HG03045 (cell line): Measurements from ENCODE around the gene KCNAB2.

Experiments used
- ATAC-seq: cut with Tn5 transposase; IDR thresholded peaks from one replicate; pipeline ENCODE4 v1.9.1; 2021; ENCODE audit warnings: mild to moderate bottlenecking, moderate library complexity; ENCODE audit not compliant: unreplicated experiment

Gene KCNAB2

DNA sequence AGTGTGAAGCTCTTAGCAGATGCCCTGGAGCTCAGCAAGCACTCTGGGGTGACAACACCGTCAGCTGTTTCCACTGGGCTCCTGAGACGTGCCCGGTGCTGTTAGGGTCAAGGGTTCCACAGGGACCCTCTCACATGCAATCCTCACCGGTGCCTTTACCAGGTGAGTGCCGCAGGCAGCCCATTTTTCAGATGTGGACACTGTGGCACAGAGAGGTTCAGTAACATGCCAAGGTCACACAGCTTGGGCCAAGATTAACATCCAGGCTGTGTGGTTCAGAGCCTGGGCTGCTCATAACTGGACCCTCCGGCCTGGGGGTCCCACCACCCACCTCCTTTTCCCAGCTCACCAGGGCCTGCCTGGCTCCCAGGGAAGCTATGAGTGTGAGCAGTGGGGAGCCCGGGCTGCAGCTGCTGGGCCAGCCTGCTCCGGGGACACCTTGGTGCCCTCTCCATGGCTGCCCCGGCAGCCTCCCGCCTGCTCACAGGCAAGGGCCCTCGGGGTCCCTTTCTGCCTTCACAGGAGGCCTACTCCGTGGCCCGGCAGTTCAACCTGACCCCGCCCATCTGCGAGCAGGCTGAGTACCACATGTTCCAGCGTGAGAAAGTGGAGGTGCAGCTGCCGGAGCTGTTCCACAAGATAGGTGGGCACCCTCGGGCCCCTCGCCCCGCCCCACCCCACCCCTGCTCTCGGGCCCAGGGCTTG is 49.3 kb downstream of the KCNAB2 start:
- no peak for ATAC-seq

DNA sequence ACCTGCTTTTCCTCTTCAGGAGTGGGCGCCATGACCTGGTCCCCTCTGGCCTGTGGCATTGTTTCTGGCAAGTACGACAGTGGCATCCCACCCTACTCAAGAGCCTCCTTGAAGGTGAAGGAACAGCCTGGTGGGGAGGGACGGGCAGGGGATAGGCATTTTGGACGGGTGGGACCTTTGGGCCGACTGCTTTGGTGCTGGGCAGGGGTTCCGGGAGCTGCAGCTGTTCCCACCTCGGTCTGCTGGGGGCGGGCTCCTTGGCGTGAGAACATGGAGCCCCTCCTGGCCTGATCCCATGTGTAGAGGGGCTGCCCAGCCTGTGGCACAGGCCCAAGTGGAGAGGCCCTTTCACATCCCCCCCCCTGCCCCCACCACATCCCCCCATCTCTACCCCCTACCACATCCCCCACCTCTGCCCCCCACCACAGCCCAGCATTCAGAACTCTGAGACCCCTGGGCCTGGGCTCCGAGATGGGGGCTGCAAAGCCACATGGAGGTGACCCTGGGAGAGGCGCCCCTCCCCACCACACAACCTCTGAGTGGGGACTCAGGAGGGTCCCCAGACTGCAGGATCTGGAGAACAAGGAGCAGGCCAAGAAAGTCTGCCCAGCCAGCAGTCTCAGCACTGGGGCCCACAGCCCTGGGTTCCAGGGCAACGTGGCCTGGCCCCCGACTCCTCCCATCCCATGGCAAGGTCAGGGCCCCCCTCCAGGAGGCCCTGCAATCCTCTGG is 50.0 kb downstream of the KCNAB2 start:
- no peak for ATAC-seq

DNA sequence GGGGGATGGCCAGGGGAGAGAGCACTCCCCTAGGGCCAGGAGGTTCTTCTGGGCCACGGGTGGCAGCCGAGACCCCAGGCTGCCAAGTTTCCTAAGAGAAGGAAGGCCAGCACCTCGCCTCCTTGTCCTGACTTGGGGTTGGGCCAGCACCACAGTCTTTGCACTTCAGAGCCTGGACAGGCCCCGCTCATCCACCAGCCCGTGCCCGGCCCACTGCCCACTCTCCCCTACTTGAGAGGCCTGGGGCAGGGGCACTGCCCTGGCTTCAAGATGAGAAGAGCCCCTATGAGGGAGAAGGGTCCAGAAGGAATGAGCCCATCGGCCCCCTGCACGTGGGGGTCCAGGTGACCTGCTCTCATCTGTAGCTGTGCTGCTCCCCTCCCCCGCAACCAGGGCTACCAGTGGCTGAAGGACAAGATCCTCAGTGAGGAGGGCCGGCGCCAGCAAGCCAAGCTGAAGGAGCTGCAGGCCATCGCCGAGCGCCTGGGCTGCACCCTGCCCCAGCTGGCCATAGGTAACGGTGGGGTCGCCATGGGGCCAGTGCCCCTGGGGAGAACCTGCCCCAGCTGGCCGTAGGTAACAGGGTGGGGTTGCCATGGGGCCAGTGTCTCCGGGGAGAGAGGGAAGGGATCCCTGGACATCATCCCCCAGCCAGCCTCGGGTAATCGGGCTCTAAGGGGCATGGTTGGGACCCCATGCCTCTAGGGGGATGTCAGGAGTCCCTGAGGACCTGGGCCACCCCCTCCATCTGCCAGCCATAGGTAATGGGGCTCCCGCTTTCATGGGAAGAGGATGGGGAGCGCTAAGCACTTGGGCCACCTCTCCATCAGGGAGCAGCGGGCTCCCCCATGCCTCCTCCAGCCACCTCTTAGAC is 50.8 kb downstream of the KCNAB2 start:
- no peak for ATAC-seq

DNA sequence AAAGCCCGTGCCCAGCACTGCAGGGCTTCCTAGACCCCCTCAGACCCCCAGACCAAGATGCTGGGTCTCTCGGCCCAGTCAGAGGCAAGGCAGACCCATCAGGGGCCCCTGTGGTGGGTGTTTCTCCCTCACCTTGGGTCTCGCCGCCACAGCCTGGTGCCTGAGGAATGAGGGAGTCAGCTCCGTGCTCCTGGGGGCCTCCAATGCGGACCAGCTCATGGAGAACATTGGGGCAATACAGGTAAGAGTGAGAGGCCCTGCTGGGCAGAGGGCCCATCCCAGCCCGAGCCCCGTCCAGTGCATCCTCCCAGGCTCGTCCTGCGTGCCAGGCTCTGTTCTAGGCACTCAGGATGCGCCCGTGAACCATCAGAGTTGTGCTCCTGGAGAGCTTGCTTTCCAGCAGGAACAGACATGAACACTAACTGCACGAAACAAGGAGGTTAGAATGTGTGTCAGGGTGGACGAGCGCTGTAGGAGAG is 51.5 kb downstream of the KCNAB2 start:
- no peak for ATAC-seq

DNA sequence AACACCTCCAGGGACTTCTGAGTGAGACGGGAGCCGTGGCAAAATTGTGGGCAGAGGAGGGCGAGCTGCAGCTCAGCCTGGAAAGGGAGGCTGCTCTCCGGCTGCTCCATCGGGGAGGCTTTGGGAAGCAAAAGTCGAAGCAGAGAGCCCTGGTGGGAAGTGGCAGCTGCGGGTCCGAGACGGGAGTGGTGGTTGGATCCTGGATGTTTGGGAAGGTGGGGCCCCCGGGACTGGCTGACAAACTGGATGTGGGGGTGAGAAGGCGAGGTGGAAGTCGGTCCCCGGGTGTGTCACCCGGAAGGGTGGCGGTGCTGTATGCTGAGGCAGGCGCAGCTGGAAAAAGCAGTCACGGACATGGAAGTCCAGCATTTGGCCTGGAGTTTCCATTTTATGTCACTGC is 52.1 kb downstream of the KCNAB2 start:
- ATAC-seq = no peak

DNA sequence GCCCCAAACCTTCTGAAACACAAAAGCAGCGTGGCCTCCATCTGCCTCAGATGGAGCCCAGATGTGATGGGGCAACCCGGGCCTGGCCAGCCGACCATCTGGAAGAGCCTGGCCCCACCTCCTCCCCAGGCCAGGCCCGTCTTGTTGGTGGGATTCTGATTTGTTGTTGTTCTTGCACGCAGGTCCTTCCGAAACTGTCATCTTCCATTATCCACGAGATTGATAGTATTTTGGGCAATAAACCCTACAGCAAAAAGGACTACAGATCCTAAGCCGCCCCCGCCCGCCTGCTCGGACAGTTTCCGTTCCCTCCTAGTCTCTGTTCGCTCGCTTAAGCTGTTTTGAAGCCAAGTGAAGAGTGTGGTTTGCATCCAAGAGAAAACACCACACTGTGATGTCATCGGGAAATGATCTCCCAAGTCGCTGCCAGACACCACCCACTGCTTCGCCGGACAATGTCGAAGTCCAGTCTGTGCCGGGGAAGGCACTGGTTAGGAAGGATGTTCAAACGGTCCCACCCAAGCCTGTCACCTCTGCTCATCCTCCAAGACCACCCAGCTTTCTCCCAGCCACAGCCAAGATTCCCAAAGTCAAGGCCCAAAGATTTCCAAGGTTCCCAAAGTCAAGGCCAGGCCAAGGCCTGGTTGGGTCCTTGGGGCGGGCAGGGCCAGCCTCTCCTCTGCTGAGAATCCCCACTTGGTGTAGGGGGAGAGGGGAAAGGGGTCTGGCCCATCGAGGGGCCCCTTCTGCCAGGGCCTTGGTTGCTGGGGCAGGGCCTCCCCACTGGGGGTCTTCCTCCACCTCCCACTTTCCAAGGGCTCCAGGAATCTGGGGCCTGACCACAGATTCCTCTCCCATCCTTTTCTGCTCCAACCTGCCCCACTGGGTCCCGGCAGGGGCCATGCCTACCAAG is 52.9 kb downstream of the KCNAB2 start:
- no peak for ATAC-seq

DNA sequence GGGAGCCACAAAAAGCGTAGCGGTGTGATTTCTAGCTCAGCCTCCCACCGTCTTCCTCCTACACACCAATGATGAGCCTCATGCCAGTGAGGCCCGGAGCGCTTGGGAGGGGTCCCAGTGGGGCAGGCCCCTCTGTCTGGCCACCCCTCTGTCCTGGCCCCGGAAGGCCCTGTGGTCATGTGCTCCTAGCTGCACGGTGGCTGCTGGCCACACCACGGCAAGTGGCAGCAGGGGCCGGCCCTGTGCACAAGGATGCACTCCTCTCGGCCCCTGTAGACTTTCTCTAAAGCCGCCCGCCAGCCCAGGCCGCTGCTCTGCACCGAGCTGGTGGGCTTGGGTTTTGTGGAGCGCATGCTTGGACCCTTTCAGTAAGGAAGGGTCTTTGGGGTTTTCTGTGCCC is 53.6 kb downstream of the KCNAB2 start:
- ATAC-seq = no peak

DNA sequence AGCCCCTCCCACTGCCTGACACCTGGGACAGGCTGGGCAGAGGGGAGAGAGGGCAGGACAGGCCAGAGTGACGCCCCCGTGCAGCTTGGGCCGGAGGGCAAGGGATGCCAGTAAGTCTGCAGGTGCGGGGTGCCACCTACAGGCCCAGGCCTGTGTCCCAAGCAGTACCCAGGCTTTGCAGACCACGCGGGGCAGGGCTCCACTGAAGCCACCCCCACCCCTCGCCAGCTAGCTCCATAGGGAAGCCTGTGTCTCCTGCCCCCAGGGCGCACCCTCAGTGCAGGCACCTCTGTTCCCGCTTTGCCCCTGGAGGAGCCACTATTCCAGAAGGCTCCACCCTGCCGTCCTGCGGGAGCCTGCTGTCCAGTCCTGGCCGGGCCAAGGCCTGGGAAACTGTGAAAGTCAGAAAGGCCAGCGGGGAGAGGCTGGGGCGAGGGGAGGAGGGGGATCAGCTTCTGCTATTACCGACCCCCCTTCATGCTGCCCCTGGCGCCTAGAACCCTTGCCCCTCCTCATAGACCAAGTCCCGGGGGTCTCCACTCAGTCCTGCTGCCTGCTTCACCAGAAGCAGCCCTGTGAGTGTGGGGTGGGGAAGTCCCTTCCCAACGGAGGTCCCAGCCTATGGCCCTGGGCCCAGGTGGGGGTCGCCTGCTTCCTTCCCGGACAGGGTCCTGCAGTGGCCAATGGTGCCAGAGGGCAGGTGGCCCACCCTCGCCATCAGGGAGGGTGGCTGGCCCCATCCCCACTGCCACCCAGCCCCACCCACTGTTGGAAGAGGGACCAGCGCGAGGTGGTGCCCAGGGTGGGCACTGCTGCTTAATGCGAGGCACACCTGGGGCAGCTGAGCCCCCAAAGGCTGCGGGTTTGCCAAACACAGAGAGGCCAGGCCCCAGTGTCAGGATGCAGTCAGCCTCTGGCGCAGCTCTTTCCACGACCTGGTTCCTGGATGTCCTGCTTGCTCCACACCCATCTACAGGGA is 54.4 kb downstream of the KCNAB2 start:
- ATAC-seq = no peak

DNA sequence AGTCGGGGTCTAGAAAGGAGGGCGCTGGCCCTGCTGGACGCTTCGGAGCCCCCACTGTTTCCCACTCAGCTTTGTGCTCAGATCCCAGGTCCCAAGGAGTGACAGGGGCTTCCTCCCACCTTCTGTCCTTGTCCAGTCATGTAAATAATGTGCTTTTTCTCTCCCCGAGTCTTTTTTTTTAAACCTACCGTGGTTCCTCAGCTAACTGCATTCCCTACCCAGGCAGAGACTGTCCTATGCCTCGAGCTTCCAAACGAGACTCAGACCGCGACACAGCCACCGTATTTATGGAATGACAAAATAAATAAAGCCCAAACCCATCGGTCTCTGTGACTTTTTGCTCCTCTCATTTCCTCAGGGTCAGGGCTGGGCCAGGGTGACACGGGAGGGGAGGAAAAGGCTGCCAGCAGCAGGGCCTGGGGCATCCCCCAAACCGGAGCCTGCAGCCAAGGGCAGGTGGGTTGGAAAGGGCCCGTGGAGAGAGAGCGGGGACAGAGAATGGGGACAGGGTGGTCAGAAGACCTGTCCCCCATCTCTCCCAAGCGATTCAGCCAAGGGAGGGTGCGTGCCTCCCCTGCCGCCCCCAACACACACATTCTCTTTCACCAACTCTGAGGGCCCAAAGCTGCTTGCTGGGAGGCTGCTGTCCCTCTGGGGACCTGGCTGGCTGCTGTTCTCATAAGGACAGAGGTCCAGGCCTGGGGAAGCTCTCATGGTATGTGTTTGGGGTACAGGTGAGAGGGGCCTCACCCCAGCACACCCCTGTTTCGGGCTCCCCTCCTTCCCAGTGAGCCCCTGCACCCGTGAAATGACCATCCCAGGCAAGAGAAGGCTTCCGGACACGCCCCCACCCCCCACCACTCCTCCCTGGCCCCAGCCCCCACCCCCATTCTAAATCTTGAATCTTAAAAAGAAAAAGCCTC is 55.4 kb downstream of the KCNAB2 start:
- ATAC-seq = no peak

DNA sequence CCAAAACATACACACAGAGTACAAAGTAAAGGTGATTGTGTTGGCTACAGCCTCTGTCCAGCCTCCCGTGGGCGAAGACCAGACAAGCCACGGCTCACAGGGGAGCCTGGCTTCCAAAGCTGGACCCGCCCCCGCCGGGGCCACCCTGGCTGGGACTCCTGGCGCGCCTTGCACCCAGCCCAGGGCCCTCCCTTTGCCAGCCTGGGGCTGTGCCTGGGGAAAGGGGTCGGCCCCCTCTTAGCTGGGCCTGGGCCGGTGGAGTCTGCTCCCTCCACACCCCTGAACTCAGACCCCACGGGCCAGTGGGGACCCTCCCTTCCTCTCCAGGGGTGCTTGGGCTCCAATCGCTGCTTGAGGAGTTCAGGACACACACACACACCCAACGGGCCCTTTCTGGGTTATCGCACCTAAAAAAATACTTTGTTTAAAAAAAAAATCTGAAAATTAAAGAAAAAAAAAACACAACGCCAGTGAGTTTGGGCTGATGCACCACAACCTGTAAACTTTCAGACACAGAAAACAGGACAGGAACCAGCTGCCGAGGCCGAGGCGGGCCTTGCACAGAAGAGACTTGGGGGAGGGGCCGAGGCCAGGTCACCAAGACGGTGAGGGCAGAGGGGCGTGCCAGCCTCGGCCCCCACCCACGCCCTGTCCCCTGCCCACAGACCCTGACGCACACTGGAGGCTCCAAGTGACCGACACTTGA is 56.3 kb downstream of the KCNAB2 start:
- ATAC-seq = no peak

DNA sequence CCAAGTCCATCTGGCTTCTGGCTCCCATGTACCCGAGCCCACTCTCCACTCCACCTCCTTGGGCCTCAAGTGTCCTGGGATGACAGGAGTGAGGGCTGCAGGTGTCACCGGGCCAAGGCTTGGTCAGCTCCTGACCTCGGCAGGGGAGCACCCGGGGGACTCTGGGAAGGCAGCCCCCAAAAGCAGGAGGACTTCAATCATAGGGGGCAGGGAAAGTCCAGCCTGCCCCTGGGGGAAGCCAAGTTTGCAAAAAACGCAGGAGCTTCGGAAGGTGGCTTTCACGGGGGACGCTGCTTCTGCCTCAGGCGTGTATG is 56.8 kb downstream of the KCNAB2 start:
- no peak for ATAC-seq

DNA sequence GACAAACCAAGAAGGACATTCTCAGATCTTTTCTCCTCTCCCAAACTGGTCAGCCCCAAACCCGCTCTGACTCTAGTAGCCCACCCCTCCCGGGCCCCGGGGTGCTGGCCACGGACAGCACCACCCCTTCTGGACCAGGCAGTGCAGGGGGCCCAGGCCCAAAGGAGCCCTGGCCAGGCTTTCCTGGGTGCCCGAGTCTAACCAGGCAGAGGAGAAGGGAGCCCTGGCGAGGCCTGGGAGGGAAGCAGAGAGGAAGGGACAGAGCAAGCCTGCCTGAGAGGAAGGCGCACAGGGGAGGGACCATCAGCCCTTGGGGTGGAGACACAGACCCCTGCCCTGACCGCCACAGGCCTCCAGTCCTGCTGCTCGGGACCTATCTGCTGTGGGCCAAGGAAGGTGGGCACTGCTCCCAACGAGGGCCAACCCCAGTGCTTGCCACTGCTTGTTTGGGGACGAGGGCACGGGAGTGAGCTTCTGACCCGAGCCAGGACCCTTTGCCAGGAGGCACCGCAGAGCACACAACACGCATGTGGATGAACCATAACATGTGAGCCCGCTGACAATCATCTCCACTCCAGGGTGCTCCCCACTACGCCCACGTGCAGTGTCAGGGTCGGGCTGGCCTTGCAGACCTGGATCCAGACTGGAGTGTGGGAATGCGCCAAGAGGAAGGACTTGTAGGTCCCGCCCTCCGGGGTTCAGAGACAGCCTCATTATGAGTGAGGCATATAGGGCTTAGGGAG is 57.6 kb downstream of the KCNAB2 start:
- ATAC-seq = no peak

DNA sequence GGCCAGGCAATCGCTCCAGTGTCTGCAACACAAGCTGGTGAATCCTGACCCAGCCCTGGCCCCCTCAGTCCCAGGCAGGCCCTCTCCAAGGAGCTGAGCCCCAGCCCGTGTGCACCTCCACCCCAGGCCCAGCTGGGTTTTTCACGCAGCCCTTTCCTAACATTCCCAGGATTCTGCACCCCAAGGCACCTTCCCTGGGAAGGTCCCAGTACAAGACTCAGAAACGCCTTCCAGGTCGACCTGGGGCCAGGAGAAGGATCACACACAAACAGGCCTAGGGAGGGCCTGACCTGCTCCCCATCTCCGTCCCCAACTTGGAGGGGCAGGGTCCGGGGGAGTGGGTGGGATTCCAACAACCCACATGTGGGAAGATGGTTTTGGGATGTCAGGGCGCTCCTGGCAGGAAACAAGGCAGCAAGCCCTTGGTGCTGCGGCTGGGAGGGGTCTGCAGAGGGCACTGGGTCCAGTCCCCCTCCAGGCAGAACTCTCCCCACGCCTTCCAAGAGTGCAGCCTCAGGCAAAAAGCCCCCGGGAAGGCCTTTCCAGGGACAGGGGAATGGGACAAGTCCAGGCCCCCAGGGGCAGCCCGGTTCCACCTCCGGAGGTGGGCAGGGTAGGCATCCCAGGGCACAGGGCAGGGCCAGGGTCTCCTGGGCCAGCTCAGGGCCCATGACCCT is 58.3 kb downstream of the KCNAB2 start:
- ATAC-seq = no peak

DNA sequence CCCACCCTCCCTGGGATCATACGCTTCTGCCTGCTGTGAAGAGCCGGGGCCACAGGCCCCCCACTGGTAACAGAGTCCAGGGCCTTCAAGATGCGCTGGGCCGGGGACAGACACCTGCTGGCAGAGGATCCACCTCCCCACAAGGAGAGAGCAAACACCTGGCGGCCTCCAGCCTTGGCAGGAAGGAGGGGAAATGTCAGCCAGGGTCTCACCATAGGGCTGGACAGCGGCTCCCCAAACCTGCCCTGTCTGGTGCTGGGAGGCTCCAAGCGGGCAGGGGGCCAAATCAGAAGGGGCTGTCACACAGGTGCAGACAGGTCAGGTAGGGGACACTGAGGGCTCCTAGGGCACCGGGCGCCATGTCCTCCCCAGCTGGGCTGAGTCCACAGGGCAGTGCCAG is 58.9 kb downstream of the KCNAB2 start:
- ATAC-seq = no peak

DNA sequence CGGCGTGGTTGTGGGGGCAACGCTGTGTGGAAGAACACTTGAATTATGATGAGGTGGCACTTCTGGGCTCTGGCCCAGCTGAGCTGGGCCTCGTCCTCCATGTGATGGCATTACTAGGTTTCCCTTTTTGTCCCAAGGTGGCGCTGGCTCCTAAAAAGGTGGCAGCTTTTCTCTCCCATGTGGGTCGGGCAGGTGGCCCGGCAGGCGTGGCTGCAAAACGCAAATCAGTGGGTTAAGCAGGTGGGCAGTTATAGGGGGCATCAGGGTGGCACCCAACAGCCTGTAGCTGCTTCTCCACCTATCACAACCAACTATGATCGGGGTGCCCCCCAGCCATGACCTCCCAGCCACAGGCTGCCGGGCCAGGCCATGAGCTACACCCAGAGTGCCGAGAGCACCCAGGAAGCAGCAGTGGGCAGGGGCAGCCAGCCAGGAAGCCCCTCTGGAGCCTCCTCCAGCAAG is 59.6 kb downstream of the KCNAB2 start:
- no peak for ATAC-seq

DNA sequence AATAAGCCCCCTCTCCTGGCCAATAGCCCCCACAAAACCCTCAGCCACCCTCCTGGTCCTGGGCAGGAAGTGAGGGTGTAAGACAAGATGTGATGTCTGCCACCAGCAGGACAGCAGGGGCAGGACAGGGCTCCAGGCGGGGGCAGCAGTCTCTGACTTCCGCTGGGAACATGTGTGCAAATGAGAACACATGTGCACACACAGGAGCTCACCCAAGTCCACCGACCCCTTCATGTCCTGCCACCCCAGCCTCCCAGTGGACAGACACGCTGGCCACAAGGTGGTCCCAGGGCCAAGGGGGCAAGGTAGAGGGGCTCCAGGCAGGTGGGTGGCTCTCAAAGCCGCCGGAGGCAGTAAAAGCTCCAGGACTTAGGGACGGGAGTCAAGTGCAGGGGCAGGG is 60.1 kb downstream of the KCNAB2 start:
- ATAC-seq = no peak
